ENCODE results near the gene SMR3A. TPM values are rescaled to one million over a fixed set of nuclear protein-coding genes. Genes with fewer than 3 reads are reported as not detected.

Gene SMR3A
- total and polyA plus RNA-seq, 2 experiments from 2014 or later: not detected

DNA sequence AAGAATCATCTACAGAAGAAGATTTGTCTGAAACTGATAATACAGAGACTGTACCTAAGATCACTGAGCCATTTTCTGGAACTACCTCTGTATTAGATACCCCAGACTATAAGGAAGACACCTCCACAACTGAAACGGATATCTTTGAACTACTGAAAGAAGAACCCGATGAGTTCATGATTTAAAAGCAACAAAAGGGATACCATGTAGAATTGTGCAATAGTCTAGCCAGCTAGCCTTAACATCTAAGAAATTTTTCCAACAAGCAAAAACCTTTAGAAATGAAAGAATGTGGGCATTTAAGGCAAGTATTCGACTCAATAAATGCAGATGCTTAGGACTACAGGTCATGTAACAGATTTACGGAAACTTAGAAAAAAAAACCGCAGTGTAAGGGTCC, 24.5 kb upstream of the SMR3A start:
- Histone ChIP-seq H3K9me3 (ENCODE audit: low read depth) (no peaks in the 10 kb centered on the region), H3K9ac (no peak overlapping the region), H3F3A (ENCODE audit: insufficient read depth) (no peaks in the 10 kb centered on the region), H3K4me2 (ENCODE audit: unreplicated experiment) (no peak overlapping the region), H3K36me3 (ENCODE audit: low read depth) (no peaks in the 10 kb centered on the region), H3K4me1 (ENCODE audit: insufficient read depth) (no peaks in the 10 kb centered on the region), H2AFZ (no peak overlapping the region), H3K27me3 (replicated peaks; ENCODE audit: insufficient read depth) (no peaks in the 10 kb centered on the region), H3K79me2 (ENCODE audit: insufficient read depth) (no peaks in the 10 kb centered on the region), H4K20me1 (ENCODE audit: insufficient read depth) (no peaks in the 10 kb centered on the region), H3K9me2 (ENCODE audit: insufficient read depth) (no peaks in the 10 kb centered on the region), H3K4me3 (no peak overlapping the region), H3K27ac (no peak overlapping the region)
- 20 to 29% methylated on average over 5 of the region's 5 CpGs for WGBS, 2 experiments (ENCODE audit: low coverage in 1 of 2, low lambda C conversion rate in 2 of 2, missing lambda C conversion rate in 2 of 2)
- in situ Hi-C loops (cut with MboI): no loop called here
- TF ChIP-seq EZH2 (IDR thresholded peaks at IDR 0.05; ENCODE audit: insufficient read depth, poor library complexity, severe bottlenecking) (no peak), EZH2phosphoT487 (IDR thresholded peaks at IDR 0.05; ENCODE audit: insufficient read depth, low read depth) (no peak)
- no peak for DNase-seq

DNA sequence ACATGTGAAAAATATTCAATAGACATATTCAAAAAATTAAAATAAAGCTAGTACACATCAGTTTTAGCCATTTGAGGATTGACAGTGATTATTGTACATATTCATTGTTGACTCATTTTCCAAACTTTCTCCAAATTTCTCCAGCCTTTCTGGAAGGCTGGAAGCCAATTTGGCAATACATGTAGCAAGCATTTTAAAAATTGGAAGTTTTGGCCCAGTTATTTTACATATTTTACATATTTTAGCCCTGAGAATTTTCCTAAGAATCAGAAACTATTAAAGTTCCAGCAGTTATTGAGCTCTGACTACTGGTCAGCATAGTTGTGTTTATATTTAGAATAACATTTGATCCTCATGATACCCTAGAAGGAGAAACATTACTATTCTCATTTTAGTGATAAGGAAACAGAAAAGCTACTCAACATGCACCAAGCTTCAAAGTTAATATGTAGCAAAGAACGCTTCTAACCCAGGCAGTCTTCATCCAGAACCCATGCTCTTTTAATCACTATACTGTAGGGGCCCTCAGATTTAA, 22.6 kb upstream of the SMR3A start:
- Histone ChIP-seq H3K9me2 (ENCODE audit: insufficient read depth) (no peaks in the 10 kb centered on the region), H3K79me2 (ENCODE audit: insufficient read depth) (no peaks in the 10 kb centered on the region), H3K27me3 (replicated peaks; ENCODE audit: insufficient read depth) (no peaks in the 10 kb centered on the region), H3K9me3 (ENCODE audit: low read depth) (no peaks in the 10 kb centered on the region), H3K36me3 (ENCODE audit: low read depth) (no peaks in the 10 kb centered on the region), H3K4me3 (no peak overlapping the region), H4K20me1 (ENCODE audit: insufficient read depth) (no peaks in the 10 kb centered on the region), H3K4me1 (ENCODE audit: insufficient read depth) (no peaks in the 10 kb centered on the region), H3F3A (ENCODE audit: insufficient read depth) (no peaks in the 10 kb centered on the region), H2AFZ (no peak overlapping the region), H3K9ac (no peak overlapping the region), H3K4me2 (ENCODE audit: unreplicated experiment) (no peak overlapping the region), H3K27ac (no peak overlapping the region)
- no peak for TF ChIP-seq EZH2phosphoT487 (IDR thresholded peaks at IDR 0.05; ENCODE audit: insufficient read depth, low read depth)
- TF ChIP-seq EZH2 (IDR thresholded peaks at IDR 0.05; ENCODE audit: insufficient read depth, poor library complexity, severe bottlenecking): no peak
- no peak for DNase-seq
- in situ Hi-C loops (cut with MboI): no loop called here
- WGBS, 2 experiments (ENCODE audit: low coverage in 1 of 2, low lambda C conversion rate in 2 of 2, missing lambda C conversion rate in 2 of 2): 0 to 8% methylated on average over 1 of the region's 1 CpG

DNA sequence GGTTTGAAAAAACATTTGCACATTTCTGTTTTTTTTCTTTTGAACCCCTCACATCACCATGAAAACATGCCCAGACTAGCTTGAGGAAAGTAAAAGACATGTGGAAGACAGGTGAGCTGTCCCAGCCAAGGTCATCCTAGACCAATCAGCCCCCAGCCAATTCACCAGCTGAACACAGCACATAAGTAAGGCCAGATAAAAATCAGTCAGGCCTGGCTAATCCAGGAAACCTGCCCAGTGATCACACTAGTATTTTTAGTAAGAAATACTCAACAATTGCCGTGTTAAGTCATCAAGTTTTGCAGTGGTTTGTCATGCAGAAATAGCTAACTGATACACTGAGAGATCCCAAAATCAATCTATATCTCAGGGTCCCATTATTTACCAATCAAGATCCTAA, 4.4 kb upstream of the SMR3A start:
- Histone ChIP-seq H3K79me2 (ENCODE audit: insufficient read depth) (no peaks in the 10 kb centered on the region), H3K27ac (no peak overlapping the region), H3K9me2 (ENCODE audit: insufficient read depth) (no peaks in the 10 kb centered on the region), H3K27me3 (replicated peaks; ENCODE audit: insufficient read depth) (no peaks in the 10 kb centered on the region), H3K9ac (no peak overlapping the region), H3F3A (ENCODE audit: insufficient read depth) (no peaks in the 10 kb centered on the region), H3K4me3 (no peak overlapping the region), H2AFZ (no peak overlapping the region), H3K9me3 (ENCODE audit: low read depth) (no peaks in the 10 kb centered on the region), H3K4me2 (ENCODE audit: unreplicated experiment) (no peak overlapping the region), H3K36me3 (ENCODE audit: low read depth) (no peaks in the 10 kb centered on the region), H4K20me1 (ENCODE audit: insufficient read depth) (no peaks in the 10 kb centered on the region), H3K4me1 (ENCODE audit: insufficient read depth) (no peaks in the 10 kb centered on the region)
- in situ Hi-C loops (cut with MboI): no loop called here
- TF ChIP-seq EZH2 (IDR thresholded peaks at IDR 0.05; ENCODE audit: insufficient read depth, poor library complexity, severe bottlenecking) (no peak), EZH2phosphoT487 (IDR thresholded peaks at IDR 0.05; ENCODE audit: insufficient read depth, low read depth) (no peak)
- no peak for DNase-seq
- WGBS, 2 experiments (ENCODE audit: low coverage in 1 of 2, low lambda C conversion rate in 2 of 2, missing lambda C conversion rate in 2 of 2): 11 to 18% methylated on average over 1 of the region's 1 CpG

DNA sequence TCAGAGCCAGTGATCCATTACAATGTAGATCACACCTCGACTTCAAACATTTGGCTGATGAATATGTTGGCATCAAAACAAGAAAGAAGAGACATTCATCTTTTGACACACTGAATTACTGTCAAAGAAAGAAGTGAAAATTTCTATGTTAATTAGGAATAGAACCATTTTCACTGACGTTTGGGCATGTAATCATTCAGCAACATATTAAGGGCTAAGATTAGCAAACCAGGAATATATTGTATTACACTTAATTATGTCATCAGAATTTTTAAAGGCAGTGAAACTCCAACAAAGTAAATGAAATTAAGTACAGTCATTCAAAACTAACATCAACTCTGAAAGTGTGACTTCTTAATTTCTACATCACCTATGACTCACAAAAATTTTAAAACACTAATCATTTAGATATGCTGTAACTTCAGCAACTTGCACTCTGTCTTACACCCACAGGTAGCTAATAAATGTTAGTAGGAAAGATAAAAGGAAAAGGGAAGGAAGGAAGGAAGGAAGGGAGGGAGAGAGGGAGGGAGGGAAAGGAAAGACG, 1.4 kb upstream of the SMR3A start:
- no peaks in the 10 kb centered on the region for H3K79me2 ChIP-seq (ENCODE audit: insufficient read depth)
- H3K4me2 ChIP-seq (ENCODE audit: unreplicated experiment): no peak overlapping the region
- no peaks in the 10 kb centered on the region for H4K20me1 ChIP-seq (ENCODE audit: insufficient read depth)
- no peak overlapping the region for H3K9ac ChIP-seq
- no peak for TF ChIP-seq EZH2phosphoT487 (IDR thresholded peaks at IDR 0.05; ENCODE audit: insufficient read depth, low read depth)
- TF ChIP-seq EZH2 (IDR thresholded peaks at IDR 0.05; ENCODE audit: insufficient read depth, poor library complexity, severe bottlenecking): no peak
- H3K4me3 ChIP-seq: no peak overlapping the region
- no peaks in the 10 kb centered on the region for H3K36me3 ChIP-seq (ENCODE audit: low read depth)
- 7 to 13% methylated on average over 3 of the region's 3 CpGs for WGBS, 2 experiments (ENCODE audit: low coverage in 1 of 2, low lambda C conversion rate in 2 of 2, missing lambda C conversion rate in 2 of 2)
- no peaks in the 10 kb centered on the region for H3K4me1 ChIP-seq (ENCODE audit: insufficient read depth)
- no peaks in the 10 kb centered on the region for H3K9me3 ChIP-seq (ENCODE audit: low read depth)
- DNase-seq: no peak
- H3K27ac ChIP-seq: no peak overlapping the region
- H3K9me2 ChIP-seq (ENCODE audit: insufficient read depth): no peaks in the 10 kb centered on the region
- in situ Hi-C loops (cut with MboI): no loop called here
- H2AFZ ChIP-seq: no peak overlapping the region
- H3K27me3 ChIP-seq (replicated peaks; ENCODE audit: insufficient read depth): no peaks in the 10 kb centered on the region
- H3F3A ChIP-seq (ENCODE audit: insufficient read depth): no peaks in the 10 kb centered on the region
